Activated T-helper 2 cell treated with anti-CD3 and anti-CD28 coated beads, Interferon-gamma antibody, Interleukin-2, Interleukin-4, amounts not matched to agents 10 μg/mL and 5 μg/mL and 100 μg/mL, durations not matched to agents 14 hours and 24 hours and 36 hours (primary cell): ENCODE results near the gene FETUB. TPM values are rescaled to one million over a fixed set of nuclear protein-coding genes. Genes with fewer than 3 reads are reported as not detected.

Source experiments
- DNase-seq: peaks from one replicate; pipeline ENCODE4 v3.0.0; 2021; ENCODE audit warnings: low spot score
- H3K27ac Mint-ChIP-seq: one replicate; pipeline ENCODE4 v1.8.0; 2021; ENCODE audit warnings: mixed read lengths
- H3K27me3 Mint-ChIP-seq: one replicate; pipeline ENCODE4 v1.8.0; 2021; ENCODE audit warnings: low read depth, mixed read lengths
- H3K36me3 Mint-ChIP-seq: one replicate; pipeline ENCODE4 v1.8.0; 2021; ENCODE audit warnings: low read depth, mixed read lengths
- H3K4me1 Mint-ChIP-seq: one replicate; pipeline ENCODE4 v1.8.0; 2021; ENCODE audit warnings: low read depth, mixed read lengths
- H3K4me3 Mint-ChIP-seq: one replicate; pipeline ENCODE4 v1.8.0; 2021; ENCODE audit warnings: low read depth, mild to moderate bottlenecking, moderate library complexity, mixed read lengths
- H3K9me3 Mint-ChIP-seq: one replicate; pipeline ENCODE4 v1.8.0; 2021; ENCODE audit warnings: mixed read lengths
- intact Hi-C: fragments of 100-400 bp; cut with micrococcal nuclease; formaldehyde crosslinking; loops from one replicate; pipeline ENCODE4 v1.15.1; 2023
- total RNA-seq: library from RNA; stranded (reverse); gene quantifications from 2 replicates; pipeline ENCODE4 v1.2.3, GENCODE V29; 2022

The FETUB gene
- total RNA-seq, 1 donor from 2014 or later, result not detected

GRCh38 chr3:186617036-186617946, 22.9 kb upstream of the FETUB start:
- peak overlapping the region; percentile 61 for H3K4me3 Mint-ChIP-seq
- H3K9me3 Mint-ChIP-seq, result no peaks in the 10 kb centered on the region
- intact Hi-C loops, result loop anchor here (1.0 to 10.0 kb wide), 3 partner anchors 82 to 640 kb away; partner anchors contain the start of gene EIF4A2
- H3K27ac Mint-ChIP-seq, result peak overlapping the region; percentile 50
- peak; percentile 77 for DNase-seq
- H3K27me3 Mint-ChIP-seq, result peaks cover 43% of the 10 kb centered on the region
- H3K36me3 Mint-ChIP-seq, result no peaks in the 10 kb centered on the region
- peaks cover 13% of the 10 kb centered on the region for H3K4me1 Mint-ChIP-seq

- H3K4me1 Mint-ChIP-seq, result peaks cover 13% of the 10 kb centered on the region
- no peak for DNase-seq
- H3K4me3 Mint-ChIP-seq, result no peak overlapping the region
- intact Hi-C loops, result loop anchor here (5.0 to 10.0 kb wide), 2 partner anchors 84 to 164 kb away; partner anchors contain the start of gene EIF4A2
- no peaks in the 10 kb centered on the region for H3K36me3 Mint-ChIP-seq
- peaks cover 44% of the 10 kb centered on the region for H3K27me3 Mint-ChIP-seq
- H3K27ac Mint-ChIP-seq, result no peak overlapping the region
- H3K9me3 Mint-ChIP-seq, result no peaks in the 10 kb centered on the region
Observed at GRCh38 chr3:186618318-186618938, 21.8 kb upstream of the FETUB start.

- H3K27me3 Mint-ChIP-seq, result peaks cover 35% of the 10 kb centered on the region
- intact Hi-C loops, result loop anchor here (5.0 to 10.0 kb wide), 2 partner anchors 85 to 163 kb away; partner anchors contain the start of gene EIF4A2
- no peaks in the 10 kb centered on the region for H3K9me3 Mint-ChIP-seq
- no peak overlapping the region for H3K27ac Mint-ChIP-seq
- no peaks in the 10 kb centered on the region for H3K36me3 Mint-ChIP-seq
- H3K4me3 Mint-ChIP-seq, result no peak overlapping the region
- peaks cover 9% of the 10 kb centered on the region for H3K4me1 Mint-ChIP-seq
- DNase-seq, result no peak
Observed at GRCh38 chr3:186619787-186620212, 20.4 kb upstream of the FETUB start.

GRCh38 chr3:186620213-186621092, 19.7 kb upstream of the FETUB start:
- H3K36me3 Mint-ChIP-seq, result no peaks in the 10 kb centered on the region
- intact Hi-C loops, result no loop called here

GRCh38 chr3:186621894-186622650, 18.1 kb upstream of the FETUB start:
- no peak overlapping the region for H3K4me3 Mint-ChIP-seq
- no peak overlapping the region for H3K27ac Mint-ChIP-seq
- H3K4me1 Mint-ChIP-seq, result peaks cover 2% of the 10 kb centered on the region
- no peak for DNase-seq
- intact Hi-C loops, result no loop called here
- peaks cover 31% of the 10 kb centered on the region for H3K27me3 Mint-ChIP-seq
- H3K36me3 Mint-ChIP-seq, result no peaks in the 10 kb centered on the region
- H3K9me3 Mint-ChIP-seq, result no peaks in the 10 kb centered on the region

More at GRCh38 chr3:186620213-186621092, 19.7 kb upstream of the FETUB start:
- no peaks in the 10 kb centered on the region for H3K9me3 Mint-ChIP-seq
- no peak overlapping the region for H3K4me3 Mint-ChIP-seq
- H3K4me1 Mint-ChIP-seq, result peaks cover 7% of the 10 kb centered on the region
- H3K27me3 Mint-ChIP-seq, result peaks cover 33% of the 10 kb centered on the region
- H3K27ac Mint-ChIP-seq, result no peak overlapping the region
- no peak for DNase-seq

GRCh38 chr3:186622651-186623310, 17.4 kb upstream of the FETUB start:
- no peak overlapping the region for H3K4me3 Mint-ChIP-seq
- H3K4me1 Mint-ChIP-seq, result no peaks in the 10 kb centered on the region
- no peak overlapping the region for H3K27ac Mint-ChIP-seq
- DNase-seq, result no peak
- no peaks in the 10 kb centered on the region for H3K36me3 Mint-ChIP-seq
- intact Hi-C loops, result no loop called here
- H3K27me3 Mint-ChIP-seq, result peaks cover 26% of the 10 kb centered on the region
- H3K9me3 Mint-ChIP-seq, result no peaks in the 10 kb centered on the region

- no peak overlapping the region for H3K4me3 Mint-ChIP-seq
- intact Hi-C loops, result no loop called here
- H3K27ac Mint-ChIP-seq, result no peak overlapping the region
- H3K9me3 Mint-ChIP-seq, result no peaks in the 10 kb centered on the region
- no peaks in the 10 kb centered on the region for H3K4me1 Mint-ChIP-seq
- no peaks in the 10 kb centered on the region for H3K36me3 Mint-ChIP-seq
- peaks cover 20% of the 10 kb centered on the region for H3K27me3 Mint-ChIP-seq
- no peak for DNase-seq
Observed at GRCh38 chr3:186624598-186624997, 15.6 kb upstream of the FETUB start.

GRCh38 chr3:186625600-186626042, 14.6 kb upstream of the FETUB start:
- DNase-seq, result no peak
- H3K27ac Mint-ChIP-seq, result no peak overlapping the region
- H3K36me3 Mint-ChIP-seq, result no peaks in the 10 kb centered on the region
- intact Hi-C loops, result no loop called here
- H3K27me3 Mint-ChIP-seq, result peaks cover 24% of the 10 kb centered on the region
- no peak overlapping the region for H3K4me3 Mint-ChIP-seq
- no peaks in the 10 kb centered on the region for H3K9me3 Mint-ChIP-seq
- H3K4me1 Mint-ChIP-seq, result no peaks in the 10 kb centered on the region

GRCh38 chr3:186626254-186626847, 13.8 kb upstream of the FETUB start:
- Mint-ChIP-seq H3K9me3 (no peaks in the 10 kb centered on the region), H3K27me3 (peaks cover 24% of the 10 kb centered on the region), H3K36me3 (no peaks in the 10 kb centered on the region), H3K27ac (no peak overlapping the region), H3K4me3 (no peak overlapping the region), H3K4me1 (no peaks in the 10 kb centered on the region)
- no peak for DNase-seq
- intact Hi-C loops, result no loop called here

- Mint-ChIP-seq H3K27me3 (peaks cover 16% of the 10 kb centered on the region), H3K36me3 (no peaks in the 10 kb centered on the region), H3K4me3 (no peak overlapping the region), H3K9me3 (no peaks in the 10 kb centered on the region), H3K27ac (no peak overlapping the region), H3K4me1 (no peaks in the 10 kb centered on the region)
- DNase-seq, result no peak
- intact Hi-C loops, result no loop called here
Observed at GRCh38 chr3:186627852-186628414, 12.3 kb upstream of the FETUB start.

- no peaks in the 10 kb centered on the region for H3K9me3 Mint-ChIP-seq
- peaks cover 13% of the 10 kb centered on the region for H3K27me3 Mint-ChIP-seq
- no peaks in the 10 kb centered on the region for H3K4me1 Mint-ChIP-seq
- no peak overlapping the region for H3K27ac Mint-ChIP-seq
- H3K4me3 Mint-ChIP-seq, result no peak overlapping the region
- intact Hi-C loops, result no loop called here
- no peaks in the 10 kb centered on the region for H3K36me3 Mint-ChIP-seq
- no peak for DNase-seq
Observed at GRCh38 chr3:186628756-186629155, 11.4 kb upstream of the FETUB start.
